C4-2B (cell line): ENCODE measurements around the gene GPR141.

Source experiments
- CTCF ChIP-seq: fragments of 450-650 bp; conservative IDR thresholded peaks from 2 replicates; pipeline ENCODE4 v1.5.1; 2017; ENCODE audit warnings: mild to moderate bottlenecking
- ZFX ChIP-seq: fragments of 450-650 bp; IDR thresholded peaks from 2 replicates; pipeline ENCODE4 v1.6.1; 2017

GRCh38 chr7:37759526-37759925, 76.0 kb downstream of the GPR141 start:
- TF ChIP-seq CTCF (no peak), ZFX (no peak)
